HL-60 (cell line): ENCODE results near the gene SLC25A27.

Experiments
- DNase-seq, 2 experiments: peaks; one replicate each; pipeline ENCODE4 v3.0.0-alpha.2; 2010 to 2020; ENCODE audit warnings: low read depth in 1 of 2, low spot score in 1 of 2
- H3K27ac ChIP-seq: fragments of 250-450 bp; sonication (Bioruptor Pico); replicated peaks from 2 replicates; pipeline ENCODE4 v1.5.1; 2020; ENCODE audit warnings: mild to moderate bottlenecking, moderate library complexity
- H3K27me3 ChIP-seq: fragments of 250-450 bp; sonication (Bioruptor Pico); 2 replicates; pipeline ENCODE4 v1.5.1; 2021; ENCODE audit warnings: mild to moderate bottlenecking, moderate library complexity; ENCODE audit not compliant: insufficient read depth, poor library complexity, severe bottlenecking
- H3K4me3 ChIP-seq: replicated peaks from 2 replicates; pipeline ENCODE4 v1.5.1; 2011; ENCODE audit warnings: mild to moderate bottlenecking, control low read depth, low read length; ENCODE audit not compliant: insufficient read depth
- CTCF ChIP-seq: IDR thresholded peaks from one replicate; pipeline ENCODE4 v1.5.1; 2011; ENCODE audit warnings: low read length, control low read depth, inconsistent platforms; ENCODE audit not compliant: insufficient read depth
- GABPA ChIP-seq: IDR thresholded peaks from 2 replicates; pipeline ENCODE4 v1.6.1; 2012; ENCODE audit warnings: low read depth
- POLR2AphosphoS5 ChIP-seq: IDR thresholded peaks from 2 replicates; pipeline ENCODE4 v1.6.1; 2012; ENCODE audit warnings: low read depth
- REST ChIP-seq: IDR thresholded peaks from 2 replicates; pipeline ENCODE4 v1.6.1; 2012; ENCODE audit warnings: low read depth; ENCODE audit not compliant: insufficient replicate concordance
- SPI1 ChIP-seq: IDR thresholded peaks from 2 replicates; pipeline ENCODE4 v1.6.1; 2012; ENCODE audit warnings: low read depth, mild to moderate bottlenecking, borderline replicate concordance

SLC25A27 gene

DNA sequence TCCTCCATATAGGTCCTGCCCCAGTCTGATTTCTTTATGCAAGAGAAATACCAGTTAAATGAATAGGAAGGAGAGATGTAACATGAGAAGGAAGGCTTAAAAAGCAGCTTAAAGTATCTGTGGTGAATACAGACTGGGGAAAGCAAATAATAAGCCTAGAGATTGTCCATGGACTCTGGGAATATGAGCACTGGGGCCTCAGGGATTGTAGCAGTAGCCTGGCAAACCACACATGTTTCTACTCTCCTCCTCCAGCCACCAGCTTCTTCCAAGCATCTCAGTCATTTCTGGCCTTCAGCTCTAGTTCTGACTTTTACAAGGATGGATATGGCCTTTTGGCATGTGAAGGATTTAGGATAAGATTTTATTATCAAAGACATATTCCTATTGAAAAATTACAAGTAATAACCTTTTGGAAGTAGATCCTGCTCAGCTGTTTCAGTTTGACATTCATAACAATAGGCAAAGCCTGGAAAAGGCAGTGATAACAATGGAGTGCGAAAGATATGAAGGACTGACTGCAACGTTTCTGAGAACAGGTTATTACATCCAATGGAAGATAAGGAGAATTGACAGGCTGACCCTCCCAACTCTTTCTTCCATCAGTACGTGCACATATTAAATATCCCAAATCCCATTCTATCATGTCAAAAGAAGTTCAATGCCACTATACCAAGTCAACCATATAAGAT, 41.8 kb upstream of the SLC25A27 start:
- no peak for TF ChIP-seq SPI1
- no peak for TF ChIP-seq GABPA
- Histone ChIP-seq H3K27ac (no peak overlapping the region), H3K27me3 (no peaks in the 10 kb centered on the region), H3K4me3 (no peak overlapping the region)
- DNase-seq, result no peak

DNA sequence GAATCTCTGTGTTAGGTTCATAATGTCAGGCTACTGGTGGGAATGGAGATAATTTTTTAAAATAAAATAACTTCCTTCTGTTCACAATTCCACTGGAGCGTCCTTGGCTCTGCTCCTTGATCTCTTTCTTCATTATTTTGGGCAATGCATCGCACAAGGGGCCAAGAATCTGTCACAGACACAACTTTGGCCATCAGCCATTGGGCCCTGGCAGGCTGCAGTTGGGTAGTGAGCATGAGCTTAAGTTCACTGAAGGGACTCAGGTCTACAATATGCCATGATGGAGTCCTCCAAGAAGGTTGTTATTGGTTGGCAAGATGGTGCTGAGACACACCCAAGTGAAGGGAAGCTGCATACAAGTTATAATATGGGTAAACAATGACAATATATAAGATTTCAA, 40.1 kb upstream of the SLC25A27 start:
- TF ChIP-seq REST (no peak), CTCF (no peak)
- Histone ChIP-seq H3K27me3 (no peaks in the 10 kb centered on the region), H3K27ac (no peak overlapping the region), H3K4me3 (no peak overlapping the region)
- no peak for DNase-seq

DNA sequence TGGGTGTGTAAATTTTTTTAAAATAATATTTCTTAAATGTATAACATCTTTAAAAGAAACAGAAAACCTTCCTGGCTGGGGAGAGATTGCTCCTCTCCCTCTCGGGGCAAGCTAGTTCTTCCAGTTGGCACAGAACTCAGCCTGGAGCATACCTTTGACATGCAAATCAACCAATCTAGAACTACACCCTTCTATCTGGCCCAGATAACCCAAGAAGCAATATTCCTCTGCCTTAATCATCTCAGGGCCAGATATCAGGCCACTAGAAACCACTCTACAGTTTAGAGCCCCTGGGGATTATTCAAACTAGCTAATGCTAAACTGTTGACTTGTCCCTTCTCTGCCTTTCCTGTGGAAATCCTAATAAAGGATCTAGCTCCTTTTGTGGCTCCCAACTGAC, 34.0 kb upstream of the SLC25A27 start:
- no peak for DNase-seq
- Histone ChIP-seq H3K27ac (no peak overlapping the region), H3K4me3 (no peak overlapping the region), H3K27me3 (no peaks in the 10 kb centered on the region)
- TF ChIP-seq SPI1 (no peak), POLR2AphosphoS5 (no peak), CTCF (no peak), GABPA (no peak), REST (no peak)

- no peak overlapping the region for H3K4me3 ChIP-seq
- TF ChIP-seq POLR2AphosphoS5 (no peak), SPI1 (peak; percentile 51; the same call in 1 of the 2 replicates), GABPA (no peak), CTCF (peak; percentile 13), REST (no peak)
- no peak overlapping the region for H3K27ac ChIP-seq
- no peak for DNase-seq
- H3K27me3 ChIP-seq, result no peaks in the 10 kb centered on the region
Observed at GRCh38 chr6:46626228-46626909, 26.4 kb upstream of the SLC25A27 start.
